GM23248 (cell line): ENCODE results near the gene FBXW11. TPM values are rescaled to one million over a fixed set of nuclear protein-coding genes. Genes with fewer than 3 reads are reported as not detected.

ENCODE experiments used
- DNase-seq: peaks from one replicate; pipeline ENCODE4 v3.0.0-alpha.2; 2015
- H2AFZ ChIP-seq: fragments of 200-600 bp; sonication (generic); 2 replicates; pipeline ENCODE4 v1.6.1; 2016; ENCODE audit warnings: antibody characterized with exemption
- H3F3A ChIP-seq: fragments of 200-600 bp; sonication (generic); 2 replicates; pipeline ENCODE4 v1.6.1; 2016; ENCODE audit warnings: mild to moderate bottlenecking, antibody characterized with exemption, mixed run types; ENCODE audit not compliant: insufficient read depth
- H3K27ac ChIP-seq: fragments of 200-600 bp; sonication (generic); 2 replicates; pipeline ENCODE4 v1.5.1; 2016; ENCODE audit warnings: mild to moderate bottlenecking
- H3K27me3 ChIP-seq: fragments of 200-600 bp; sonication (generic); replicated peaks from 2 replicates; pipeline ENCODE4 v1.6.1; 2016; ENCODE audit warnings: mild to moderate bottlenecking; ENCODE audit not compliant: insufficient read depth
- H3K36me3 ChIP-seq: fragments of 200-600 bp; sonication (generic); 2 replicates; pipeline ENCODE4 v1.6.1; 2016; ENCODE audit warnings: low read depth, mild to moderate bottlenecking
- H3K4me1 ChIP-seq: fragments of 200-600 bp; sonication (generic); 2 replicates; pipeline ENCODE4 v1.6.1; 2016; ENCODE audit warnings: mild to moderate bottlenecking; ENCODE audit not compliant: insufficient read depth
- H3K4me2 ChIP-seq: fragments of 200-600 bp; sonication (generic); one replicate; pipeline ENCODE4 v1.6.1; 2016; ENCODE audit warnings: mild to moderate bottlenecking; ENCODE audit not compliant: unreplicated experiment
- H3K4me3 ChIP-seq: fragments of 200-600 bp; sonication (generic); 2 replicates; pipeline ENCODE4 v1.5.1; 2016; ENCODE audit warnings: mild to moderate bottlenecking
- H3K79me2 ChIP-seq: fragments of 200-600 bp; sonication (generic); 2 replicates; pipeline ENCODE4 v1.6.1; 2016; ENCODE audit warnings: mild to moderate bottlenecking; ENCODE audit not compliant: insufficient read depth
- H3K9ac ChIP-seq: fragments of 200-600 bp; sonication (generic); 2 replicates; pipeline ENCODE4 v1.6.1; 2016; ENCODE audit warnings: mild to moderate bottlenecking
- H3K9me2 ChIP-seq: fragments of 200-600 bp; sonication (generic); 2 replicates; pipeline ENCODE4 v1.6.1; 2016; ENCODE audit warnings: mixed run types, mild to moderate bottlenecking, moderate library complexity; ENCODE audit not compliant: insufficient read depth
- H3K9me3 ChIP-seq: fragments of 200-600 bp; sonication (generic); one replicate; pipeline ENCODE4 v1.6.1; 2017; ENCODE audit warnings: low read depth
- H4K20me1 ChIP-seq: fragments of 200-600 bp; sonication (generic); 2 replicates; pipeline ENCODE4 v1.6.0; 2016; ENCODE audit not compliant: insufficient read depth
- EZH2 ChIP-seq: fragments of 200-600 bp; sonication (generic); IDR thresholded peaks from 2 replicates; pipeline ENCODE4 v1.6.1; 2018; ENCODE audit warnings: antibody characterized with exemption, mild to moderate bottlenecking; ENCODE audit not compliant: insufficient read depth, poor library complexity, severe bottlenecking
- EZH2phosphoT487 ChIP-seq: fragments of 200-600 bp; sonication (generic); IDR thresholded peaks from 2 replicates; pipeline ENCODE4 v1.6.1; 2018; ENCODE audit warnings: antibody characterized with exemption, moderate library complexity, mild to moderate bottlenecking, low read depth; ENCODE audit not compliant: insufficient read depth
- WGBS, 2 experiments: methylation state at CpG; one replicate each; pipeline ENCODE4 v1.1.6; 2015 to 2017; ENCODE audit warnings: low lambda C conversion rate in 2 of 2, low coverage in 1 of 2; ENCODE audit errors: missing lambda C conversion rate in 2 of 2; 5-methylcytosine and 5-hydroxymethylcytosine counted together
- in situ Hi-C: fragments of 300-500 bp; cut with MboI; formaldehyde crosslinking; loops from 2 replicates; pipeline ENCODE4 v1.15.0; 2020
- polyA plus RNA-seq: library from polyadenylated mRNA; unstranded; fragments of >200 nt; fragmentation: Nextera tagmentation; extraction: Ambion mirVana; gene quantifications from 2 replicates; pipeline ENCODE4 v1.2.1, GENCODE V29; 2016
- total RNA-seq: library from RNA; depleted of rRNA; stranded (reverse); fragments of >200 nt; shearing (Covaris generic); gene quantifications from 2 replicates; pipeline ENCODE4 v1.2.3, GENCODE V29; 2014; rRNA removed

The FBXW11 gene
- total and polyA plus RNA-seq, 2 experiments from 2014 or later: 30.6 to 78.0 TPM

DNA sequence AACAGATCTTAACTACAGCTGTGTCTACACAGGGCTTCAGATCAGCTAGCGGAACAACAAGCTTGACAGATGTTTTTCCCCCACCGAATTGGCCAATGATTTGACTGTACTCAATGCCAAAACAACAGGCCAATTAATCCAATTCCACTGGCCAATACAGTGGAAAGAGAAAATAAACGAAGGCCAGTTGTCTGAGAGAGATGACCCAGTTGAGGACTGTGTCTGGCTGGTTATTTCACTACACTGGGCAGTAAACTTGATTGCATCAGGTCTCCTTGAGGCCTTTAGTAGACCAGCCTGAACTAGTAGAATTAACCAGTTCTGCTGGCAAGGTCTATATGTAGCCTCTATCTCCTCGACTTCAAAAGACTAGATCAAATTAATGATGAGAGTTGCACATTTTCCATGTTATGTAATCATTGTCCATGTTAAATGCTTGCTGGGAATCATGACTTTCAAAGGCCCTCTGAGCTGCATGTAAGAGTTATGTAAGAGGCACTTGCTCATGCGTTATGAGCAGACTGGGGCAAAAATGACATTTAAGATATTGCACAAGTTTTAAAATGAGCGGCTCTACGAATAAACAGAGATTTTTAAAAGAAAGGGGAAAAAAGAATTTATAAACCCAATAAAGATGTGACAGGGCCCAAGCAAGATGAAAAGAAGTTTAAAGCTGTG lies 192.5 kb downstream of the FBXW11 start:
- TF ChIP-seq EZH2phosphoT487: no peak
- no peak for TF ChIP-seq EZH2
- in situ Hi-C loops: no loop called here
- 41 to 44% methylated on average over 7 of the region's 7 CpGs for WGBS, 2 experiments
- Histone ChIP-seq H3K27me3 (peaks cover 25% of the 10 kb centered on the region), H3K36me3 (no peaks in the 10 kb centered on the region), H3F3A (no peaks in the 10 kb centered on the region), H3K79me2 (no peaks in the 10 kb centered on the region), H3K9me3 (no peaks in the 10 kb centered on the region), H3K9me2 (no peaks in the 10 kb centered on the region), H3K4me3 (no peak overlapping the region), H3K27ac (no peak overlapping the region), H4K20me1 (no peaks in the 10 kb centered on the region), H2AFZ (no peak overlapping the region), H3K9ac (no peak overlapping the region), H3K4me2 (no peak overlapping the region), H3K4me1 (no peaks in the 10 kb centered on the region)
- no peak for DNase-seq

DNA sequence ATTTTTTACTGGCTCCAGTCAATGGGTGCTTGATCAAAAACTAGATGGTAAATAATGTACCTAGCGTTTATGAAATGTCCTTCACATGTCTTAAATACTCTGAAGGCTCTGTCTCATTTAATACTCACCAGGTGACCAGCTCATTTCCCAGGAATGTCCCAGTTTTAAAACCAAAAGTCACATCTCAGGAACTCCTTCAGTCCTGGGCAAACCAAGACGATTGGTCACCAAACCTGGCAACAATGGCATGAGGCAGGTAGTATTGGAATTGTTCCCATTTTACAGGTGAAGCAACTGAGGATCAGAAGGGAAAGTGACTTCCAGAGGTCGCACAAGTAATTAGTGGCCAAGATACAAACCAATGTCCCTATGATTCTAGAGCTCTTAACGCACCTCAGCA lies 193.2 kb downstream of the FBXW11 start:
- in situ Hi-C loops: no loop called here
- 65 to 73% methylated on average over 4 of the region's 4 CpGs for WGBS, 2 experiments
- peaks cover 23% of the 10 kb centered on the region for H3K27me3 ChIP-seq

More for the DNA sequence above, 193.2 kb downstream of the FBXW11 start:
- no peak overlapping the region for H3K4me2 ChIP-seq
- H3K9me2 ChIP-seq: no peaks in the 10 kb centered on the region
- no peak overlapping the region for H3K9ac ChIP-seq
- H3F3A ChIP-seq: peaks cover 5% of the 10 kb centered on the region; the same call in 1 of the 2 replicates
- no peak overlapping the region for H3K27ac ChIP-seq
- H3K36me3 ChIP-seq: no peaks in the 10 kb centered on the region
- no peak for TF ChIP-seq EZH2
- no peak for TF ChIP-seq EZH2phosphoT487
- H3K4me1 ChIP-seq: no peaks in the 10 kb centered on the region
- H3K9me3 ChIP-seq: no peaks in the 10 kb centered on the region
- H2AFZ ChIP-seq: no peak overlapping the region
- H4K20me1 ChIP-seq: no peaks in the 10 kb centered on the region
- H3K79me2 ChIP-seq: no peaks in the 10 kb centered on the region
- no peak overlapping the region for H3K4me3 ChIP-seq
- no peak for DNase-seq

Other genes starting within 250 kb of the FBXW11 start
- gene SMIM23, start 220.8 kb downstream of the FBXW11 start, total RNA-seq: not detected in 2 replicates
- not detected in 2 replicates for gene SMIM23, start 220.8 kb downstream of the FBXW11 start, polyA plus RNA-seq
- gene STK10, start 181.6 kb upstream of the FBXW11 start, total RNA-seq: 21.8 and 28.9 TPM in 2 replicates
- gene STK10, start 181.6 kb upstream of the FBXW11 start, polyA plus RNA-seq: 19.3 and 21.2 TPM in 2 replicates
- not detected in 2 replicates for gene EFCAB9, start 187.5 kb upstream of the FBXW11 start, total RNA-seq
- gene EFCAB9, start 187.5 kb upstream of the FBXW11 start, polyA plus RNA-seq: not detected in 2 replicates